ENCODE results near the gene DERA. TPM values are rescaled to one million over a fixed set of nuclear protein-coding genes. Genes with fewer than 3 reads are reported as not detected.

DERA gene
- total RNA-seq, 1 donor from 2014 or later: 91.2 TPM

DNA sequence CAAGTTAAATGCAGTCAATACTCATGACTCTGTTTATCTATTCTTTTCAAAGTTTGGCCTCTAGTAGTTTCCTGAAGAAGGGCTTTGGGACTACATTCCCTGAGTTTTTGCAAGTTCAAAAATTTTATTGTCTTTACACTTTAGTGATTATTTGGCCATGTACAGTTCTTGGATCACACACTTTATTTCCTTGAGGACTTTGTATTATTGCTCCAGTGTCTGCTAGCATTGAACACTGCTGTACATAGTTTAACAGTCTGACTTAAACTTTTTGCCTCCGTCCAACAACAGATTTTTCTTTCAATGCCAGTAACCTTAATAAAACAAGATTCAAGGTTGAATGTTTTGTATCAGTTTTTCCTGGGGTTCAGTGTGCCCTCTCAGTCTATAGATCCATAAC, 132.3 kb downstream of the DERA start:
- no peak overlapping the region for H3K4me3 ChIP-seq
- no peaks in the 10 kb centered on the region for H3F3A ChIP-seq (ENCODE audit: low read depth)
- no peak for DNase-seq (ENCODE audit: low spot score)
- H3K4me2 ChIP-seq: no peak overlapping the region
- H3K9me3 ChIP-seq (ENCODE audit: low read depth): peaks cover 6% of the 10 kb centered on the region
- H3K27ac Mint-ChIP-seq: no peak overlapping the region
- no peaks in the 10 kb centered on the region for H3K79me2 ChIP-seq (ENCODE audit: low read depth)
- no peak overlapping the region for H3K9ac ChIP-seq
- H3K36me3 ChIP-seq: peaks cover 6% of the 10 kb centered on the region
- TF ChIP-seq EZH2phosphoT487 (IDR thresholded peaks at IDR 0.05) (no peak), EZH2 (IDR thresholded peaks at IDR 0.05) (no peak)
- TF ChIP-seq, protein P1, sequence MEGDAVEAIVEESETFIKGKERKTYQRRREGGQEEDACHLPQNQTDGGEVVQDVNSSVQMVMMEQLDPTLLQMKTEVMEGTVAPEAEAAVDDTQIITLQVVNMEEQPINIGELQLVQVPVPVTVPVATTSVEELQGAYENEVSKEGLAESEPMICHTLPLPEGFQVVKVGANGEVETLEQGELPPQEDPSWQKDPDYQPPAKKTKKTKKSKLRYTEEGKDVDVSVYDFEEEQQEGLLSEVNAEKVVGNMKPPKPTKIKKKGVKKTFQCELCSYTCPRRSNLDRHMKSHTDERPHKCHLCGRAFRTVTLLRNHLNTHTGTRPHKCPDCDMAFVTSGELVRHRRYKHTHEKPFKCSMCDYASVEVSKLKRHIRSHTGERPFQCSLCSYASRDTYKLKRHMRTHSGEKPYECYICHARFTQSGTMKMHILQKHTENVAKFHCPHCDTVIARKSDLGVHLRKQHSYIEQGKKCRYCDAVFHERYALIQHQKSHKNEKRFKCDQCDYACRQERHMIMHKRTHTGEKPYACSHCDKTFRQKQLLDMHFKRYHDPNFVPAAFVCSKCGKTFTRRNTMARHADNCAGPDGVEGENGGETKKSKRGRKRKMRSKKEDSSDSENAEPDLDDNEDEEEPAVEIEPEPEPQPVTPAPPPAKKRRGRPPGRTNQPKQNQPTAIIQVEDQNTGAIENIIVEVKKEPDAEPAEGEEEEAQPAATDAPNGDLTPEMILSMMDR (IDR thresholded peaks at IDR 0.05): no peak
- no peaks in the 10 kb centered on the region for H3K27me3 ChIP-seq
- peaks cover 12% of the 10 kb centered on the region for H3K9me3 Mint-ChIP-seq
- no peak overlapping the region for H2AFZ ChIP-seq (replicated peaks)
- no peaks in the 10 kb centered on the region for H4K20me1 ChIP-seq (ENCODE audit: low read depth)
- peaks cover 2% of the 10 kb centered on the region for H3K27me3 Mint-ChIP-seq (ENCODE audit: insufficient read depth, low read depth)
- H3K4me3 Mint-ChIP-seq: no peak overlapping the region
- no peaks in the 10 kb centered on the region for H3K4me1 Mint-ChIP-seq
- H3K36me3 Mint-ChIP-seq: peaks cover 6% of the 10 kb centered on the region
- H3K27ac ChIP-seq: no peak overlapping the region
- no peaks in the 10 kb centered on the region for H3K4me1 ChIP-seq

GRCh38 chr12:16046266-16046665, 135.1 kb downstream of the DERA start:
- H3K4me1 ChIP-seq: no peaks in the 10 kb centered on the region
- no peaks in the 10 kb centered on the region for H3K27me3 ChIP-seq
- H4K20me1 ChIP-seq (ENCODE audit: low read depth): no peaks in the 10 kb centered on the region
- Mint-ChIP-seq H3K27ac (no peak overlapping the region), H3K4me1 (no peaks in the 10 kb centered on the region), H3K27me3 (ENCODE audit: insufficient read depth, low read depth) (peaks cover 2% of the 10 kb centered on the region), H3K36me3 (peaks cover 14% of the 10 kb centered on the region), H3K4me3 (no peak overlapping the region), H3K9me3 (peaks cover 14% of the 10 kb centered on the region)
- no peak overlapping the region for H3K4me3 ChIP-seq
- H3F3A ChIP-seq (ENCODE audit: low read depth): no peaks in the 10 kb centered on the region
- TF ChIP-seq EZH2 (IDR thresholded peaks at IDR 0.05): no peak
- TF ChIP-seq, protein P1 (IDR thresholded peaks at IDR 0.05): no peak
- no peak for TF ChIP-seq EZH2phosphoT487 (IDR thresholded peaks at IDR 0.05)
- H3K9ac ChIP-seq: no peak overlapping the region
- no peak for DNase-seq (ENCODE audit: low spot score)
- no peaks in the 10 kb centered on the region for H3K79me2 ChIP-seq (ENCODE audit: low read depth)
- H3K27ac ChIP-seq: no peak overlapping the region
- no peak overlapping the region for H2AFZ ChIP-seq (replicated peaks)
- H3K36me3 ChIP-seq: peaks cover 6% of the 10 kb centered on the region
- peaks cover 6% of the 10 kb centered on the region for H3K9me3 ChIP-seq (ENCODE audit: low read depth)
- H3K4me2 ChIP-seq: no peak overlapping the region

GRCh38 chr12:16048511-16048910, 137.4 kb downstream of the DERA start:
- H3K4me3 Mint-ChIP-seq: no peak overlapping the region
- Histone ChIP-seq H3K9me3 (ENCODE audit: low read depth) (peaks cover 6% of the 10 kb centered on the region), H3K9ac (no peak overlapping the region), H3K4me1 (no peaks in the 10 kb centered on the region), H3K4me2 (no peak overlapping the region), H2AFZ (replicated peaks) (no peak overlapping the region), H3K36me3 (peaks cover 6% of the 10 kb centered on the region), H3F3A (ENCODE audit: low read depth) (no peaks in the 10 kb centered on the region), H3K4me3 (no peak overlapping the region), H3K27ac (no peak overlapping the region), H3K79me2 (ENCODE audit: low read depth) (no peaks in the 10 kb centered on the region), H4K20me1 (ENCODE audit: low read depth) (no peaks in the 10 kb centered on the region), H3K27me3 (no peaks in the 10 kb centered on the region)
- H3K27ac Mint-ChIP-seq: no peak overlapping the region
- no peaks in the 10 kb centered on the region for H3K27me3 Mint-ChIP-seq (ENCODE audit: insufficient read depth, low read depth)
- H3K9me3 Mint-ChIP-seq: peaks cover 9% of the 10 kb centered on the region
- peaks cover 14% of the 10 kb centered on the region for H3K36me3 Mint-ChIP-seq
- no peak for DNase-seq (ENCODE audit: low spot score)
- TF ChIP-seq, protein P1 (IDR thresholded peaks at IDR 0.05): no peak
- TF ChIP-seq EZH2 (IDR thresholded peaks at IDR 0.05) (no peak), EZH2phosphoT487 (IDR thresholded peaks at IDR 0.05) (no peak)
- no peaks in the 10 kb centered on the region for H3K4me1 Mint-ChIP-seq
